ENCODE results near the gene RAB27A. TPM values are rescaled to one million over a fixed set of nuclear protein-coding genes. Genes with fewer than 3 reads are reported as not detected.

Gene RAB27A
- total and polyA plus RNA-seq, 5 donors from 2014 or later: 34.0 to 69.2 (median 43.8) TPM

DNA sequence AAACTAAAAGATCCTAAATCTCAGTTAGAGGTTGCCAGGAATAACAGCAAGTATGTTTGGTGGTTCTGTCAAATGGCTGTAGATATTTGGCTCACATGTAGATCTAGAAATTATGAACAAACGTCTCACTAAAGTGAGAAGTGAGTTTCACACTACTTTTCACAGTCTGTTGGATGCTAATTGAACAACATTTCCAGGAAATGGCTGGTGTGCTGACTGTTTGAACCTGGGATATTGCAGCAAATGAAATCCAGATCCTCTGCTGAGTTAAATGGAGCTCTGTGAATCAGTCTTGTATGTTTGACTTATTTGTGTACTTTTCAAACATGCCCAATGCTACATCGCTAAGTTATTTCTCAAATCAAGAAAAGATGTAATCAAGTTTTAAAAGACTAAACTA, 71.6 kb downstream of the RAB27A start:
- DNase-seq (peak in 1 of 3 donors; percentile 28), ATAC-seq (ENCODE audit: low read depth in 2 of 2) (no peak)
- Histone ChIP-seq H3K27me3 (ENCODE audit: control insufficient read depth, insufficient read depth, low read length) (no peaks in the 10 kb centered on the region), H3K36me3 (ENCODE audit: control insufficient read depth, insufficient read depth, low read length) (no peaks in the 10 kb centered on the region), H3K27ac (ENCODE audit: insufficient read depth, low read length, poor library complexity, severe bottlenecking) (peak overlapping the region; percentile 15), H3K9me3 (ENCODE audit: control insufficient read depth in 2 of 2, low read length in 2 of 2) (no peaks in the 10 kb centered on the region), H3K4me1 (ENCODE audit: control insufficient read depth, insufficient read depth, low read length, poor library complexity, severe bottlenecking) (peaks cover 27% of the 10 kb centered on the region), H3K4me3 (ENCODE audit: low read depth, low read length) (no peak overlapping the region)
- peak overlapping the region in 1 of 3 donors; percentile 56 for H3K27ac Mint-ChIP-seq
- H3K27me3 Mint-ChIP-seq: no peaks in the 10 kb centered on the region
- peaks cover 9% of the 10 kb centered on the region for H3K36me3 Mint-ChIP-seq
- no peak overlapping the region for H3K4me3 Mint-ChIP-seq
- H3K9me3 Mint-ChIP-seq: no peaks in the 10 kb centered on the region
- H3K4me1 Mint-ChIP-seq: peaks cover 9 to 33% (median 29%) of the 10 kb centered on the region in 4 donors

GRCh38 chr15:55204464-55204863, 85.1 kb downstream of the RAB27A start:
- no peaks in the 10 kb centered on the region for H3K9me3 Mint-ChIP-seq
- no peak overlapping the region for H3K27ac Mint-ChIP-seq
- peaks cover 12% of the 10 kb centered on the region for H3K36me3 Mint-ChIP-seq

DNA sequence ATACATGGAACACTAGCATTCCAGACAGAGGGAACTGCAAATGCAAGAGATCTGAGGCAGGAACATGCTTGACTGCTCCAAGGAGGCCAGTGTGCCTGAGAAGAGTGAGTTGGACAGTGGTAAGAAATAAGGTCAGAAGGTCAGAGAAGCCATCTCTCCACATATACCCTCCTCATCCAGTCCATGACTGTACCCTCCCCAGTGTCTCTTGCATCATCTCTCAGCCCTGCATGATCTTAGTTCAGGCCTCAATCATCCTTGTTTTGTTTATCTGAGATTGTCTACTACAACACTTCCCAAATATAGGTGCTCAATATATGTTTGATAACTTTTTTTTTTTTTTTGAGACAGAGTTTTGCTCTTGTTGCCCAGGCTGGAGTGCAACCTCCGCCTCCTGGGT, 87.4 kb downstream of the RAB27A start:
- H3K27ac Mint-ChIP-seq: no peak overlapping the region

More at GRCh38 chr15:55204464-55204863, 85.1 kb downstream of the RAB27A start:
- H3K4me3 Mint-ChIP-seq: no peak overlapping the region
- H3K27me3 ChIP-seq (ENCODE audit: control insufficient read depth, insufficient read depth, low read length): no peaks in the 10 kb centered on the region
- H3K9me3 ChIP-seq (ENCODE audit: control insufficient read depth in 2 of 2, low read length in 2 of 2): no peaks in the 10 kb centered on the region
- H3K4me1 Mint-ChIP-seq: peaks cover 0 to 5% (median 2%) of the 10 kb centered on the region in 4 donors
- DNase-seq (no peak), ATAC-seq (ENCODE audit: low read depth in 2 of 2) (no peak)
- H3K27me3 Mint-ChIP-seq: no peaks in the 10 kb centered on the region
- H3K27ac ChIP-seq (ENCODE audit: insufficient read depth, low read length, poor library complexity, severe bottlenecking): no peak overlapping the region
- H3K4me3 ChIP-seq (ENCODE audit: low read depth, low read length): no peak overlapping the region
- H3K4me1 ChIP-seq (ENCODE audit: control insufficient read depth, insufficient read depth, low read length, poor library complexity, severe bottlenecking): no peaks in the 10 kb centered on the region
- H3K36me3 ChIP-seq (ENCODE audit: control insufficient read depth, insufficient read depth, low read length): peaks cover 12% of the 10 kb centered on the region

DNA sequence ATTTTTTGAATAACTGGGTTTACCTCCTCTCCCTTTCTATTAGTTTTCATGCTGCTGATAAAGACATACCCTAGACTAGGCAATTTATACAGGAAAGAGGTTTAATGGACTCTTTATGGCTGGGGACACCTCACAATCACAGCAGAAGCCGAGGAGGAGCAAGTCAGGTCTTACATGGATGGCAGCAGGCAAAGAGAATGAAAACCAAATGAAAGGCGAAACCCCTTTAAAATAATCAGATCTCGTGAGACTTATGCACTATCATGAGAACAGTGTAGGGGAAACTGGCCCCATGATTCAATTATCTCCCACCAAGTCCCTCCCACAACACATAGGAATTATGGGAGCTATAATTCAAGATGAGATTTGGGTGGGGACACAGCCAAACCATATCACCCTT, 90.9 kb downstream of the RAB27A start:
- no peak for DNase-seq
- Mint-ChIP-seq H3K4me1 (peaks cover 8 to 17% (median 9%) of the 10 kb centered on the region in 4 donors), H3K4me3 (peak overlapping the region in 3 of 4 donors; percentile 27 to 74 (median 64)), H3K9me3 (peaks cover 0 to 3% (median 0%) of the 10 kb centered on the region in 7 donors), H3K27ac (peak overlapping the region; percentile 0 to 86 (median 52)), H3K36me3 (peaks cover 4% of the 10 kb centered on the region), H3K27me3 (no peaks in the 10 kb centered on the region)
- Histone ChIP-seq H3K36me3 (ENCODE audit: control insufficient read depth, insufficient read depth, low read length) (no peaks in the 10 kb centered on the region), H3K4me1 (ENCODE audit: control insufficient read depth, insufficient read depth, low read length, poor library complexity, severe bottlenecking) (peaks cover 36% of the 10 kb centered on the region), H3K27ac (ENCODE audit: insufficient read depth, low read length, poor library complexity, severe bottlenecking) (no peak overlapping the region), H3K27me3 (ENCODE audit: control insufficient read depth, insufficient read depth, low read length) (no peaks in the 10 kb centered on the region), H3K4me3 (ENCODE audit: low read depth, low read length) (no peak overlapping the region), H3K9me3 (ENCODE audit: control insufficient read depth in 2 of 2, low read length in 2 of 2) (no peaks in the 10 kb centered on the region)
- no peak for ATAC-seq (ENCODE audit: low read depth in 2 of 2)

More for the DNA sequence above, 87.4 kb downstream of the RAB27A start:
- peaks cover 0 to 3% (median 0%) of the 10 kb centered on the region in 7 donors for H3K9me3 Mint-ChIP-seq
- no peak overlapping the region for H3K27ac ChIP-seq (ENCODE audit: insufficient read depth, low read length, poor library complexity, severe bottlenecking)
- ATAC-seq (ENCODE audit: low read depth in 2 of 2) (no peak), DNase-seq (no peak)
- H3K27me3 ChIP-seq (ENCODE audit: control insufficient read depth, insufficient read depth, low read length): no peaks in the 10 kb centered on the region
- peaks cover 3 to 10% (median 8%) of the 10 kb centered on the region in 4 donors for H3K4me1 Mint-ChIP-seq
- H3K36me3 ChIP-seq (ENCODE audit: control insufficient read depth, insufficient read depth, low read length): peaks cover 12% of the 10 kb centered on the region
- no peak overlapping the region for H3K4me3 Mint-ChIP-seq
- H3K27me3 Mint-ChIP-seq: no peaks in the 10 kb centered on the region
- H3K9me3 ChIP-seq (ENCODE audit: control insufficient read depth in 2 of 2, low read length in 2 of 2): no peaks in the 10 kb centered on the region
- no peak overlapping the region for H3K4me3 ChIP-seq (ENCODE audit: low read depth, low read length)
- H3K4me1 ChIP-seq (ENCODE audit: control insufficient read depth, insufficient read depth, low read length, poor library complexity, severe bottlenecking): peaks cover 9% of the 10 kb centered on the region
- H3K36me3 Mint-ChIP-seq: peaks cover 12% of the 10 kb centered on the region

DNA sequence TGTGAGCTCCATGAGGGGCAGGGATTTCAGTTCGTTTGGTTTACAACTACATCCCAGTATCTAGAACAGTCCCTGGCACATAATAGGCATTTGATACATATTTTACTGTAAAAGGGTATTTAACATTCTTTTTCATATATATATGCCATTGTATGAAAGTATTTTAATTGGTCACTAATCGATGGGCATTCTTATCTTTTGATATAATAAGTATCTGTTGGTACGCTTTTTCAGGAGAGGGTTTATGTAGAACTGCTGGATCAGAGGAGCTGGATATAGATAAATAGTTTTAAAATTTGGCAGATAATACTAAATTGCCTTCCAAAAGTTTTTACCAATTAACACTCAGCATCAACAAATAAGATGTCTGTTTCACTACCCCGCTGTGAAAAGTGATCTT, 91.9 kb downstream of the RAB27A start:
- H3K27ac Mint-ChIP-seq: no peak overlapping the region
- Histone ChIP-seq H3K4me1 (ENCODE audit: control insufficient read depth, insufficient read depth, low read length, poor library complexity, severe bottlenecking) (peaks cover 38% of the 10 kb centered on the region), H3K36me3 (ENCODE audit: control insufficient read depth, insufficient read depth, low read length) (no peaks in the 10 kb centered on the region), H3K27me3 (ENCODE audit: control insufficient read depth, insufficient read depth, low read length) (no peaks in the 10 kb centered on the region), H3K4me3 (ENCODE audit: low read depth, low read length) (peak overlapping the region; percentile 97), H3K27ac (ENCODE audit: insufficient read depth, low read length, poor library complexity, severe bottlenecking) (peak overlapping the region; percentile 92), H3K9me3 (ENCODE audit: control insufficient read depth in 2 of 2, low read length in 2 of 2) (no peaks in the 10 kb centered on the region)
- peaks cover 14 to 21% (median 18%) of the 10 kb centered on the region in 4 donors for H3K4me1 Mint-ChIP-seq
- H3K36me3 Mint-ChIP-seq: peaks cover 4% of the 10 kb centered on the region
- no peak for ATAC-seq (ENCODE audit: low read depth in 2 of 2)
- DNase-seq: no peak
- peaks cover 0 to 3% (median 0%) of the 10 kb centered on the region in 7 donors for H3K9me3 Mint-ChIP-seq
- H3K27me3 Mint-ChIP-seq: no peaks in the 10 kb centered on the region
- no peak overlapping the region for H3K4me3 Mint-ChIP-seq

DNA sequence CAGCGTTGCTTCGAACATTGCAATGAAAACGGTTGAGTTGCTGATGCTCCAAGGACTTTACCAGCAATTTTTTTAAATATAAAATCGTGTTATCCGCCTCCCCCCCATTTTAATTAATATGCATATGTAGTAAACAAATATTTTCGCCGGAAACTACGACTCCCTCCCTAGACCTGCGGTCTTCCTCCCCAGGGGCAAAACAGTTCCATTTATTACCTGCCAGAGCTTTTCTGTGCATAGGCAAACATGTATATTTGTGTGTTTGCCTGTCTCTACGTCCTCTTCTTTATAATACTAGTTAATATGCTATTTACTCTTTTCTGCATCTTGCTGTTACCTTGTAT, 92.3 kb downstream of the RAB27A start:
- ATAC-seq (ENCODE audit: low read depth in 2 of 2): no peak
- peaks cover 14 to 21% (median 20%) of the 10 kb centered on the region in 4 donors for H3K4me1 Mint-ChIP-seq
- H3K27ac Mint-ChIP-seq: no peak overlapping the region
- no peaks in the 10 kb centered on the region for H3K27me3 ChIP-seq (ENCODE audit: control insufficient read depth, insufficient read depth, low read length)
- no peak overlapping the region for H3K4me3 Mint-ChIP-seq
- peak overlapping the region; percentile 92 for H3K27ac ChIP-seq (ENCODE audit: insufficient read depth, low read length, poor library complexity, severe bottlenecking)
- peak in 1 of 3 donors; percentile 69 for DNase-seq
- peaks cover 4% of the 10 kb centered on the region for H3K36me3 Mint-ChIP-seq
- H3K9me3 Mint-ChIP-seq: peaks cover 0 to 3% (median 0%) of the 10 kb centered on the region in 7 donors
- H3K4me3 ChIP-seq (ENCODE audit: low read depth, low read length): peak overlapping the region; percentile 97
- peaks cover 3% of the 10 kb centered on the region for H3K36me3 ChIP-seq (ENCODE audit: control insufficient read depth, insufficient read depth, low read length)
- H3K27me3 Mint-ChIP-seq: no peaks in the 10 kb centered on the region
- peaks cover 38% of the 10 kb centered on the region for H3K4me1 ChIP-seq (ENCODE audit: control insufficient read depth, insufficient read depth, low read length, poor library complexity, severe bottlenecking)
- H3K9me3 ChIP-seq (ENCODE audit: control insufficient read depth in 2 of 2, low read length in 2 of 2): no peaks in the 10 kb centered on the region

- peak within 1 kb of the TSS; percentile 97 for H3K4me3 ChIP-seq (ENCODE audit: low read depth, low read length)
- H3K4me1 Mint-ChIP-seq: peaks cover 19 to 26% (median 21%) of the 10 kb centered on the region in 4 donors
- ATAC-seq (ENCODE audit: low read depth in 2 of 2) (peak; percentile 98), DNase-seq (peak; percentile 95 to 99 (median 97))
- no peak within 1 kb of the TSS for H3K4me3 Mint-ChIP-seq
- H3K4me1 ChIP-seq (ENCODE audit: control insufficient read depth, insufficient read depth, low read length, poor library complexity, severe bottlenecking): peaks cover 38% of the 10 kb centered on the region
- H3K27ac Mint-ChIP-seq: no peak within 1 kb of the TSS
- H3K27me3 Mint-ChIP-seq: no peaks in the 10 kb centered on the region
- H3K36me3 Mint-ChIP-seq: no peaks in the 10 kb centered on the region
- peaks cover 0 to 3% (median 0%) of the 10 kb centered on the region in 7 donors for H3K9me3 Mint-ChIP-seq
- peak within 1 kb of the TSS; percentile 92 for H3K27ac ChIP-seq (ENCODE audit: insufficient read depth, low read length, poor library complexity, severe bottlenecking)
- H3K27me3 ChIP-seq (ENCODE audit: control insufficient read depth, insufficient read depth, low read length): no peaks in the 10 kb centered on the region
- H3K9me3 ChIP-seq (ENCODE audit: control insufficient read depth in 2 of 2, low read length in 2 of 2): no peaks in the 10 kb centered on the region
- peaks cover 9% of the 10 kb centered on the region for H3K36me3 ChIP-seq (ENCODE audit: control insufficient read depth, insufficient read depth, low read length)
Measured at GRCh38 chr15:55196458-55197361, 92.9 kb downstream of the RAB27A start, which contains the start of gene RSL24D1. RSL24D1 (minus strand) TSS chr15:55196941; CDS start chr15:55196890, 51 bp downstream.

Measured in CD4-positive, CD25-positive, alpha-beta regulatory T cell (primary cell).